Heart left ventricle (tissue), 13 donors: ENCODE measurements around the gene RNF26.

Source experiments
- POLR2A ChIP-seq, 2 donors: fragments of 450-650 bp; IDR thresholded peaks; one replicate each; pipeline ENCODE4 v1.6.1; 2017; ENCODE audit warnings: antibody characterized with exemption in 2 of 2, mild to moderate bottlenecking in 2 of 2, moderate library complexity in 2 of 2
- TF ChIP-seq, protein P1 (sequence below), 12 donors: fragments of 200-600 bp; sonication (generic) in 4 of 12; IDR thresholded peaks; one replicate each; pipeline versions ENCODE4 v1.5.0 to v1.8.0; 2018 to 2022; ENCODE audit warnings: antibody characterized with exemption in 12 of 12, mild to moderate bottlenecking in 5 of 12
- donor health status: ischemic (EF 13 %, LVEDD 7.1; RV severe dilation, severe dysfunction).
- donor health status: DM: no; HTN: yes; CAD: no.
- donor health status: DM: no; HTN: no; CAD: no.
- donor health status: ischemic (EF 25% LVEDD 6.9; RV normal size, moderate dysfunction).
- donor health status: ischemic (EF 25% LVEDD 5.7; RV mildly dilated, moderate dysfunction).
- donor health status: ischemic (EF 35%, LVEDD 5.7; RV mildly dilated, moderate dysfunction).
- donor health status: nonischemic (EF 11% LVEDD 7.7; RV severe dilation, severe dysfunction).
- donor health status: DM: yes; HTN: yes; CAD: no.
- donor health status: PGD.
- donor health status: ischemic (EF 29% LVEDD 5.4; RV normal size, mild dysfunction).
- donor health status: nonischemic (EF 23%, LVEDD 6.1; RV moderate dilation, normal function).

DNA sequence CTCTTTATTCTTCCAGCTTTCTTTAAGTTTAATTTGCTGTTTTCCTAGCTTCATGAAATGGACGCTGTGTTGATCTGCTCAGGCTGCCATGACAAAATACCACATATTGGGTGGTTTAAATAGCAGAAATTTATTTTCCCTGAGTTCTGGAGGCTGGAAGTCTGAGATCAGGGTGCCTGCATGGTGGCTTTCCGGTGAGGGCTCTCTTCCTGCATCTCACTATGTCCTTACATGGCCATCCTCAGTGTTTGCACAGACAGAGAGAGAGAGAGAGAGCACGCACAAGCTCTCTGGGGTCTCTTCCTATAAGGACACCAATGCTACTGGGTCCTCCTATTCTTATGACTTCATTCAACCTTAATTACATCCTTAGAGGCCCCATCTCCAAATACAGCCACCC lies 46.1 kb upstream of the RNF26 start:
- TF ChIP-seq, protein P1, sequence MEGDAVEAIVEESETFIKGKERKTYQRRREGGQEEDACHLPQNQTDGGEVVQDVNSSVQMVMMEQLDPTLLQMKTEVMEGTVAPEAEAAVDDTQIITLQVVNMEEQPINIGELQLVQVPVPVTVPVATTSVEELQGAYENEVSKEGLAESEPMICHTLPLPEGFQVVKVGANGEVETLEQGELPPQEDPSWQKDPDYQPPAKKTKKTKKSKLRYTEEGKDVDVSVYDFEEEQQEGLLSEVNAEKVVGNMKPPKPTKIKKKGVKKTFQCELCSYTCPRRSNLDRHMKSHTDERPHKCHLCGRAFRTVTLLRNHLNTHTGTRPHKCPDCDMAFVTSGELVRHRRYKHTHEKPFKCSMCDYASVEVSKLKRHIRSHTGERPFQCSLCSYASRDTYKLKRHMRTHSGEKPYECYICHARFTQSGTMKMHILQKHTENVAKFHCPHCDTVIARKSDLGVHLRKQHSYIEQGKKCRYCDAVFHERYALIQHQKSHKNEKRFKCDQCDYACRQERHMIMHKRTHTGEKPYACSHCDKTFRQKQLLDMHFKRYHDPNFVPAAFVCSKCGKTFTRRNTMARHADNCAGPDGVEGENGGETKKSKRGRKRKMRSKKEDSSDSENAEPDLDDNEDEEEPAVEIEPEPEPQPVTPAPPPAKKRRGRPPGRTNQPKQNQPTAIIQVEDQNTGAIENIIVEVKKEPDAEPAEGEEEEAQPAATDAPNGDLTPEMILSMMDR (IDR thresholded peaks at IDR 0.05): no peak
- TF ChIP-seq POLR2A (IDR thresholded peaks at IDR 0.05): no peak
